ENCODE results near the gene SPTA1. TPM values are rescaled to one million over a fixed set of nuclear protein-coding genes. Genes with fewer than 3 reads are reported as not detected.

Gene SPTA1
- total and polyA plus RNA-seq, 2 of the 8 experiments (the other 6 are each of a cell fraction or from before 2014, with no cell fraction given) = not detected

- no peak overlapping the region for H3K23ac ChIP-seq (ENCODE audit: insufficient read length)
- no peak overlapping the region for H3K4ac ChIP-seq (replicated peaks; ENCODE audit: insufficient read length, low read depth, low read length)
- no peak overlapping the region for H2AK5ac ChIP-seq (ENCODE audit: low read depth, low read length)
- no peak overlapping the region for H2BK15ac ChIP-seq (ENCODE audit: low read length)
- no peak overlapping the region for H3K27ac ChIP-seq (ENCODE audit: low read depth, low read length)
- no peak for TF ChIP-seq SIX5 (IDR thresholded peaks at IDR 0.05; ENCODE audit: low read depth, low read length)
- TF ChIP-seq RNF2 (IDR thresholded peaks at IDR 0.05; ENCODE audit: borderline replicate concordance, low read depth, low read length, missing control alignments, poor library complexity, severe bottlenecking) = no peak
- DNase-seq (ENCODE audit: low read depth in 1 of 2, low spot score in 2 of 2) (no peak), FAIRE-seq (no peak)
- H2BK20ac ChIP-seq (ENCODE audit: low read length) = no peak overlapping the region
- no peak overlapping the region for H4K8ac ChIP-seq (ENCODE audit: extremely low read depth, insufficient read depth, low read length)
- ChIA-PET CTCF (ENCODE audit: partially characterized antibody) (no interaction called here), POLR2A (ENCODE audit: partially characterized antibody) (no interaction called here)
- no peak overlapping the region for H2BK120ac ChIP-seq (replicated peaks; ENCODE audit: low read depth, low read length)
- no peaks in the 10 kb centered on the region for H3K4me1 ChIP-seq (replicated peaks in 1 of 4; ENCODE audit: control insufficient read depth in 3 of 4, insufficient read depth in 4 of 4, low read length in 3 of 4)
- H3K14ac ChIP-seq (ENCODE audit: insufficient read length) = no peak overlapping the region
- no peak overlapping the region for H2BK12ac ChIP-seq (ENCODE audit: low read depth, low read length)
- no peaks in the 10 kb centered on the region for H3K79me2 ChIP-seq (ENCODE audit: control insufficient read depth in 1 of 2, insufficient read depth in 2 of 2, low read length in 2 of 2)
- H3K79me1 ChIP-seq (ENCODE audit: low read depth, low read length) = no peaks in the 10 kb centered on the region
- H4K5ac ChIP-seq (ENCODE audit: insufficient read length, low read depth, low read length) = no peak overlapping the region
- H3K9me3 ChIP-seq (ENCODE audit: insufficient read depth in 2 of 2, low read depth in 1 of 2, low read length in 1 of 2) = no peaks in the 10 kb centered on the region
- H2BK5ac ChIP-seq (ENCODE audit: low read depth, low read length) = no peak overlapping the region
- no peaks in the 10 kb centered on the region; the same call in 1 of the 2 replicates for H3K23me2 ChIP-seq (ENCODE audit: low read depth, low read length)
- no peak overlapping the region for H3K9ac ChIP-seq (replicated peaks in 1 of 4; ENCODE audit: extremely low read depth in 1 of 4, low read depth in 3 of 4, low read length in 3 of 4)
- H3K56ac ChIP-seq (replicated peaks; ENCODE audit: insufficient read length, low read depth, low read length) = no peak overlapping the region
- no peak overlapping the region for H4K91ac ChIP-seq (replicated peaks; ENCODE audit: insufficient read length, low read length)
- H4K20me1 ChIP-seq (replicated peaks in 1 of 2; ENCODE audit: control insufficient read depth in 1 of 2, insufficient read depth in 2 of 2, low read length in 2 of 2) = no peaks in the 10 kb centered on the region
- no peak overlapping the region for H3K4me3 ChIP-seq (ENCODE audit: extremely low read depth in 1 of 4, insufficient read depth in 2 of 4, low read depth in 3 of 4, low read length in 4 of 4)
- no peak overlapping the region for H3K4me2 ChIP-seq (ENCODE audit: insufficient read depth in 1 of 2, low read depth in 2 of 2, low read length in 2 of 2)
- no peak overlapping the region for H2AFZ ChIP-seq (ENCODE audit: low read length)
- no peaks in the 10 kb centered on the region for H3K36me3 ChIP-seq (ENCODE audit: control insufficient read depth in 2 of 4, insufficient read depth in 4 of 4, low read length in 3 of 4)
- no peaks in the 10 kb centered on the region for H3K27me3 ChIP-seq (replicated peaks in 1 of 4; ENCODE audit: control insufficient read depth in 3 of 4, extremely low read depth in 1 of 4, insufficient read depth in 3 of 4, low read length in 3 of 4)
- H3K18ac ChIP-seq (ENCODE audit: extremely low read depth, low read length) = no peak overlapping the region
Observed at GRCh38 chr1:158654086-158654485, 32.4 kb downstream of the SPTA1 start.
